Body of pancreas (tissue), 4 donors: Measurements from ENCODE around the gene GPT2.

ENCODE experiments used
- CTCF ChIP-seq, 7 experiments: fragments of 450-650 bp in 4 of 7; fragments of 200-600 bp in 3 of 7; sonication (generic) in 3 of 7; IDR thresholded peaks; one replicate each; pipeline ENCODE4 v1.5.1; 2016 to 2019; ENCODE audit warnings: antibody characterized with exemption in 7 of 7
- POLR2A ChIP-seq, 3 donors: fragments of 450-650 bp; IDR thresholded peaks; one replicate each; pipeline ENCODE4 v1.6.1; 2016; ENCODE audit warnings: antibody characterized with exemption in 3 of 3, mild to moderate bottlenecking in 2 of 3

GRCh38 chr16:46836534-46837530, 47.3 kb upstream of the GPT2 start:
- TF ChIP-seq POLR2A (IDR thresholded peaks at IDR 0.05) (no peak), CTCF (IDR thresholded peaks at IDR 0.05) (no peak)
